ENCODE data around the gene C2.
A peak's percentile ranks its signal among the peaks of the same experiment; 100 is the strongest.
"Not testable (repeated sequence)": the region's sequence is repeated elsewhere in the genome, so short reads cannot be mapped to it uniquely, and the experiment has no call there.

The C2 gene

GRCh38 chr6:31928672-31928939 is 1.1 kb downstream of the C2 start:
- Mint-ChIP-seq H3K4me1 (no peaks in the 10 kb centered on the region), H3K27ac (no peak overlapping the region), H3K4me3 (no peak overlapping the region), H3K27me3 (no peaks in the 10 kb centered on the region), H3K36me3 (ENCODE audit: low read depth) (no peaks in the 10 kb centered on the region), H3K9me3 (no peaks in the 10 kb centered on the region)
- ATAC-seq (no peak), DNase-seq (no peak)

GRCh38 chr6:31930962-31931361 is 3.4 kb downstream of the C2 start:
- Mint-ChIP-seq H3K36me3 (ENCODE audit: low read depth) (no peaks in the 10 kb centered on the region), H3K27me3 (no peaks in the 10 kb centered on the region), H3K4me3 (no peak overlapping the region), H3K4me1 (no peaks in the 10 kb centered on the region), H3K9me3 (no peaks in the 10 kb centered on the region), H3K27ac (no peak overlapping the region)
- no peak for DNase-seq
- no peak for ATAC-seq

- not testable (repeated sequence) for H3K4me3 Mint-ChIP-seq; H3K27me3 Mint-ChIP-seq; DNase-seq; H3K4me1 Mint-ChIP-seq; H3K36me3 Mint-ChIP-seq (ENCODE audit: low read depth); H3K27ac Mint-ChIP-seq; H3K9me3 Mint-ChIP-seq; ATAC-seq
Observed at GRCh38 chr6:31932137-31932536, 4.6 kb downstream of the C2 start.

DNA sequence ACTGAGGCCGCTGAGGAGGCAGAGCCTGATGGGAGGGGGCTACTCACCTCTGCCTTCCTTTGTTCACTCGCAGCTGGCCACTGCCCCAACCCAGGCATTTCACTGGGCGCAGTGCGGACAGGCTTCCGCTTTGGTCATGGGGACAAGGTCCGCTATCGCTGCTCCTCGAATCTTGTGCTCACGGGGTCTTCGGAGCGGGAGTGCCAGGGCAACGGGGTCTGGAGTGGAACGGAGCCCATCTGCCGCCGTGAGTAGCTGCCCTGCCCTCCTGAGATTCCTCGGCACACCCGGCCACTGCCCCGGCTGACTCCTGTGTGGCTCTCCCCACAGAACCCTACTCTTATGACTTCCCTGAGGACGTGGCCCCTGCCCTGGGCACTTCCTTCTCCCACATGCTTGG is 6.0 kb downstream of the C2 start:
- Mint-ChIP-seq H3K9me3 (no peaks in the 10 kb centered on the region), H3K4me1 (no peaks in the 10 kb centered on the region), H3K27me3 (no peaks in the 10 kb centered on the region), H3K27ac (no peak overlapping the region), H3K36me3 (ENCODE audit: low read depth) (no peaks in the 10 kb centered on the region), H3K4me3 (no peak overlapping the region)
- ATAC-seq (no peak), DNase-seq (no peak)

- DNase-seq (no peak), ATAC-seq (no peak)
- Mint-ChIP-seq H3K9me3 (no peaks in the 10 kb centered on the region), H3K27ac (no peak overlapping the region), H3K36me3 (ENCODE audit: low read depth) (no peaks in the 10 kb centered on the region), H3K4me1 (no peaks in the 10 kb centered on the region), H3K4me3 (no peak overlapping the region), H3K27me3 (no peaks in the 10 kb centered on the region)
Observed at GRCh38 chr6:31935021-31935420, 7.5 kb downstream of the C2 start.

DNA sequence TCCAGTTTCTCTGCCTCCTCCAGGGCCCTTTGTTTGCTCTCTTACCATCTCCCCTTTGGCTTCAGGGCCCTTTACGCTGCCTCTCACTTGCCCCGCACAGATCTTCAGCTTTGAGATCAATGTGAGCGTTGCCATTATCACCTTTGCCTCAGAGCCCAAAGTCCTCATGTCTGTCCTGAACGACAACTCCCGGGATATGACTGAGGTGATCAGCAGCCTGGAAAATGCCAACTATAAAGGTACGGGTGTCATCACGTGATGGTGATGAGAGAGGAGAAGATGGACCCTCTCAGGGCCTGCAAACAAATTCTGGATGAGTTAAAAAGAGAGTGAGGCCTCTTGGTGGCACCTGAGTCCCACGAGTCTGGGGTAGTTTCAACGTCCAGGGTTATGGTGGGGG is 8.3 kb downstream of the C2 start:
- Mint-ChIP-seq H3K27ac (no peak overlapping the region), H3K4me3 (no peak overlapping the region), H3K27me3 (no peaks in the 10 kb centered on the region), H3K9me3 (no peaks in the 10 kb centered on the region), H3K36me3 (ENCODE audit: low read depth) (no peaks in the 10 kb centered on the region), H3K4me1 (no peaks in the 10 kb centered on the region)
- no peak for ATAC-seq
- no peak for DNase-seq

DNA sequence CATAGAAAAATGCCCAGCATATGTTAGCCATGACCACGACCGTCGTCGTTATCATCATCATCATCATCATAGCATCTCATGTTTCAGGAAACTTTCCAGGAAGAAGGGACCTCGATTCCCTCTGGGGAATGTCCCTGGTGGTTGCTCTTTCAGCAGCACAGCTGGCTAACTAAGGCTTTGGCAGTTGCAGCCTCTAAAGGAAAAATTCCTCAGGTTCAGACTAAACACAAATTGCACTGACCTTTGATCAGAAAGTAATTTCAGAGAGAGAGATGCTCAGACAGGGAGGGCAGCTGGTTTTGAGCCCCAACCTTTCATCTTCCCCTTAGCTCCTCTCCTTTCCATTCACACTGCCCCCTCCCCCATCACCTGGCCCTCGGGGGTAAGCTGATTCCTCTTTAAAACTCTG is 12.7 kb downstream of the C2 start:
- H3K27me3 Mint-ChIP-seq: peaks cover 11% of the 10 kb centered on the region
- H3K9me3 Mint-ChIP-seq: no peaks in the 10 kb centered on the region
- no peak overlapping the region for H3K4me3 Mint-ChIP-seq

DNA sequence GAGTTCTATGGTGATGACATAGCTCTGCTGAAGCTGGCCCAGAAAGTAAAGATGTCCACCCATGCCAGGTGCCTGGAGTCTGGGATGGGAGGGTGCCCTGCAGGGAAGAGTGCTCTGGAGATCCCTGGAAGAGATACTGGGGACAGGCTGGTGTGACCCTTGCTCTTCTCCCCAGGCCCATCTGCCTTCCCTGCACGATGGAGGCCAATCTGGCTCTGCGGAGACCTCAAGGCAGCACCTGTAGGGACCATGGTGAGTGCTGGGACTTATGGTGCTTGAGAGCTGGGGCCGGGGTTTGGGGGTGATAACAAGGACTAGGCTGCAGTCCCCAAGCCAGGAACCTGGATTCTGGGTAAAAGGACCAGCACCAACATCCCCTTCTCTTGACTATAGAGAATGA is 16.2 kb downstream of the C2 start:
- H3K9me3 Mint-ChIP-seq: no peaks in the 10 kb centered on the region
- H3K4me1 Mint-ChIP-seq: peaks cover 7% of the 10 kb centered on the region
- H3K36me3 Mint-ChIP-seq (ENCODE audit: low read depth): no peaks in the 10 kb centered on the region
- H3K27me3 Mint-ChIP-seq: peaks cover 11% of the 10 kb centered on the region
- no peak overlapping the region for H3K27ac Mint-ChIP-seq
- ATAC-seq (no peak), DNase-seq (no peak)
- no peak overlapping the region for H3K4me3 Mint-ChIP-seq

More for the DNA sequence above, 12.7 kb downstream of the C2 start:
- no peak overlapping the region for H3K27ac Mint-ChIP-seq
- no peaks in the 10 kb centered on the region for H3K36me3 Mint-ChIP-seq (ENCODE audit: low read depth)
- H3K4me1 Mint-ChIP-seq: peaks cover under 1% of the 10 kb centered on the region
- DNase-seq (no peak), ATAC-seq (no peak)

DNA sequence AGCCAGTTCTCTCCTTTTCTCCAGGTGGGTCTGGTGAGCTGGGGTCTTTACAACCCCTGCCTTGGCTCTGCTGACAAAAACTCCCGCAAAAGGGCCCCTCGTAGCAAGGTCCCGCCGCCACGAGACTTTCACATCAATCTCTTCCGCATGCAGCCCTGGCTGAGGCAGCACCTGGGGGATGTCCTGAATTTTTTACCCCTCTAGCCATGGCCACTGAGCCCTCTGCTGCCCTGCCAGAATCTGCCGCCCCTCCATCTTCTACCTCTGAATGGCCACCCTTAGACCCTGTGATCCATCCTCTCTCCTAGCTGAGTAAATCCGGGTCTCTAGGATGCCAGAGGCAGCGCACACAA is 17.6 kb downstream of the C2 start:
- Mint-ChIP-seq H3K4me3 (no peak overlapping the region), H3K36me3 (ENCODE audit: low read depth) (no peaks in the 10 kb centered on the region), H3K4me1 (peaks cover 7% of the 10 kb centered on the region), H3K9me3 (no peaks in the 10 kb centered on the region), H3K27ac (no peak overlapping the region), H3K27me3 (peaks cover 11% of the 10 kb centered on the region)
- ATAC-seq: no peak
- DNase-seq: no peak

DNA sequence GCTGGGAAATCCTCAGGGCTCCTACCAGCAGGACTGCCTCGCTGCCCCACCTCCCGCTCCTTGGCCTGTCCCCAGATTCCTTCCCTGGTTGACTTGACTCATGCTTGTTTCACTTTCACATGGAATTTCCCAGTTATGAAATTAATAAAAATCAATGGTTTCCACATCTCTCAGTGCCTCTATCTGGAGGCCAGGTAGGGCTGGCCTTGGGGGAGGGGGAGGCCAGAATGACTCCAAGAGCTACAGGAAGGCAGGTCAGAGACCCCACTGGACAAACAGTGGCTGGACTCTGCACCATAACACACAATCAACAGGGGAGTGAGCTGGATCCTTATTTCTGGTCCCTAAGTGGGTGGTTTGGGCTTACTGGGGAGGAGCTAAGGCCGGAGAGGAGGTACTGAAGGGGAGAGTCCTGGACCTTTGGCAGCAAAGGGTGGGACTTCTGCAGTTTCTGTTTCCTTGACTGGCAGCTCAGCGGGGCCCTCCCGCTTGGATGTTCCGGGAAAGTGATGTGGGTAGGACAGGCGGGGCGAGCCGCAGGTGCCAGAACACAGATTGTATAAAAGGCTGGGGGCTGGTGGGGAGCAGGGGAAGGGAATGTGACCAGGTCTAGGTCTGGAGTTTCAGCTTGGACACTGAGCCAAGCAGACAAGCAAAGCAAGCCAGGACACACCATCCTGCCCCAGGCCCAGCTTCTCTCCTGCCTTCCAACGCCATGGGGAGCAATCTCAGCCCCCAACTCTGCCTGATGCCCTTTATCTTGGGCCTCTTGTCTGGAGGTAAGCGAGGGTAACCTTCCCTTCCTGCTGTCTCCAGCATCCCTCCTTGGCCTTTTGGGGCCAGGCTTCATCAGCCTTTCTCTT is 18.2 kb downstream of the C2 start, which contains the start of gene CFB:
TSS of gene CFB (plus strand) at position 589 of the 863 bp plus-strand sequence. CDS start at position 716, 127 bp downstream.
- H3K27ac Mint-ChIP-seq: no peak within 1 kb of the TSS
- ATAC-seq (peak; percentile 25), DNase-seq (no peak)
- no peaks in the 10 kb centered on the region for H3K36me3 Mint-ChIP-seq (ENCODE audit: low read depth)
- peaks cover 11% of the 10 kb centered on the region for H3K27me3 Mint-ChIP-seq
- H3K4me1 Mint-ChIP-seq: peaks cover 7% of the 10 kb centered on the region
- no peak within 1 kb of the TSS for H3K4me3 Mint-ChIP-seq
- no peaks in the 10 kb centered on the region for H3K9me3 Mint-ChIP-seq

DNA sequence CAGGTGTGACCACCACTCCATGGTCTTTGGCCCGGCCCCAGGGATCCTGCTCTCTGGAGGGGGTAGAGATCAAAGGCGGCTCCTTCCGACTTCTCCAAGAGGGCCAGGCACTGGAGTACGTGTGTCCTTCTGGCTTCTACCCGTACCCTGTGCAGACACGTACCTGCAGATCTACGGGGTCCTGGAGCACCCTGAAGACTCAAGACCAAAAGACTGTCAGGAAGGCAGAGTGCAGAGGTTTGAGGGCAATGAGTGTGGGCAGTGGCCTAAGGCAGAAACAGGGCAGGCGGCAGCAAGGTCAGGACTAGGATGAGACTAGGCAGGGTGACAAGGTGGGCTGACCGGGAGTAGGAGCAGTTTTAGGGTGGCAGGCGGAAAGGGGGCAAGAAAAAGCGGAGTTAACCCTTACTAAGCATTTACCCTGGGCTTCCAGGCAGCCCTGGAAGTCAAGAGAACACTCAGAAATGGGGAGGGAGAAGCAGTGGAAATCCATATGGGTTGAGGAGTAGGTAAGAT is 18.9 kb downstream of the C2 start:
- DNase-seq (no peak), ATAC-seq (no peak)
- Mint-ChIP-seq H3K4me3 (no peak overlapping the region), H3K27me3 (peaks cover 8% of the 10 kb centered on the region), H3K27ac (no peak overlapping the region), H3K36me3 (ENCODE audit: low read depth) (peaks cover 3% of the 10 kb centered on the region), H3K4me1 (peaks cover 7% of the 10 kb centered on the region), H3K9me3 (no peaks in the 10 kb centered on the region)

- Mint-ChIP-seq H3K4me1 (peaks cover 7% of the 10 kb centered on the region), H3K27me3 (peaks cover 8% of the 10 kb centered on the region), H3K36me3 (ENCODE audit: low read depth) (peaks cover 3% of the 10 kb centered on the region), H3K27ac (no peak overlapping the region), H3K9me3 (no peaks in the 10 kb centered on the region), H3K4me3 (no peak overlapping the region)
- DNase-seq: no peak
- no peak for ATAC-seq
Observed at GRCh38 chr6:31947070-31947675, 19.7 kb downstream of the C2 start.

DNA sequence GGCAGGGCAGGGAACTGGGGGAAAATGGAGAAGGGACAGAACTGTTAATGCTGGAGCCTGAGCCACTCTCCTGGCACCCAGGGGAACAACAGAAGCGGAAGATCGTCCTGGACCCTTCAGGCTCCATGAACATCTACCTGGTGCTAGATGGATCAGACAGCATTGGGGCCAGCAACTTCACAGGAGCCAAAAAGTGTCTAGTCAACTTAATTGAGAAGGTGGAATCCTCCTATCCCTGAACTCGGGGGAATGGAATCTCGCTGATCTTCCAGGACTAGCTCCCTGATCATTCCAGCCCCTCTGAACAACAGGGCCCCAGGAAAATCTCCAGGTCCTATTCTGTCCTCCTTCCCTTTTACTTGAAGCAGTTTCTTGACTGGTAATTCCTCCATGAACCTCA is 20.3 kb downstream of the C2 start:
- ATAC-seq: no peak
- Mint-ChIP-seq H3K4me1 (peaks cover 7% of the 10 kb centered on the region), H3K4me3 (no peak overlapping the region), H3K9me3 (no peaks in the 10 kb centered on the region), H3K27me3 (peaks cover 3% of the 10 kb centered on the region), H3K27ac (no peak overlapping the region), H3K36me3 (ENCODE audit: low read depth) (peaks cover 3% of the 10 kb centered on the region)
- no peak for DNase-seq

DNA sequence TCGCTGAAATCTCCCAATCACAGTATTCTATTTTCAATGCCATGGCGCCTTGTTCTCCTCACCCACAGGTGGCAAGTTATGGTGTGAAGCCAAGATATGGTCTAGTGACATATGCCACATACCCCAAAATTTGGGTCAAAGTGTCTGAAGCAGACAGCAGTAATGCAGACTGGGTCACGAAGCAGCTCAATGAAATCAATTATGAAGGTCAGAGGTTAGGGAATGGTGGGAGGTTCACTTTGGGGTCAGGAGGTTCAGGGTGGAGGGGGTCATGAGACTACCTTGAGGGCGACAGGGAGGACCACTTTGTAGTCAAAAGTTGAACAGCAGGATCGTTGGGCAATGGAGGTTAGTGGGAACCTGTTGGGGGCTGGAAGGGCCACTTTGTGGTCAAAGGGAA is 20.8 kb downstream of the C2 start:
- peaks cover 5% of the 10 kb centered on the region for H3K36me3 Mint-ChIP-seq (ENCODE audit: low read depth)
- H3K9me3 Mint-ChIP-seq: no peaks in the 10 kb centered on the region
- ATAC-seq (no peak), DNase-seq (no peak)
- no peak overlapping the region for H3K4me3 Mint-ChIP-seq
- H3K27ac Mint-ChIP-seq: no peak overlapping the region
- peaks cover 7% of the 10 kb centered on the region for H3K4me1 Mint-ChIP-seq
- peaks cover 2% of the 10 kb centered on the region for H3K27me3 Mint-ChIP-seq

DNA sequence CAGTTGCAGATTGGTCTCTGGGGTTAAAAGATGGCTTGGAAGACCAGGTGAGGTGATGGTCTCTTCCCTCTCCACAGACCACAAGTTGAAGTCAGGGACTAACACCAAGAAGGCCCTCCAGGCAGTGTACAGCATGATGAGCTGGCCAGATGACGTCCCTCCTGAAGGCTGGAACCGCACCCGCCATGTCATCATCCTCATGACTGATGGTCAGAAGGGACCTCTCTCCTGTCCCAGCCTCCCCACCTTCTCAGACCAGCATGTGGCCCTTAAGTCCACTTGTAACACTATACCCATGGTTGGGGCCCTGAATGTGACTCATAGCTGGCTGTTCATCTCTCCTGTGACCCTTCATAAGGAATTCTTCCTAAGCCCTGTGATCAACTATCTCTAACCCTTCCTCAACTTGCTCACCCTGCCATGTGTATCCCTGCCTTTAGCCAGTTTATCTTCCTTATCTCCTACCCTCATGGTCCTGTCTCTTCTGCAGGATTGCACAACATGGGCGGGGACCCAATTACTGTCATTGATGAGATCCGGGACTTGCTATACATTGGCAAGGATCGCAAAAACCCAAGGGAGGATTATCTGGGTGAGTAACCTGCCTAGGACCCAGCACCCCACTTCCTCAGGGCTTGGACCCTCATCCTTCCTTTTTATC is 21.4 kb downstream of the C2 start:
- H3K4me3 Mint-ChIP-seq: no peak overlapping the region
- H3K27ac Mint-ChIP-seq: no peak overlapping the region
- ATAC-seq (no peak), DNase-seq (no peak)
- H3K36me3 Mint-ChIP-seq (ENCODE audit: low read depth): peaks cover 11% of the 10 kb centered on the region
- peaks cover 7% of the 10 kb centered on the region for H3K4me1 Mint-ChIP-seq
- H3K9me3 Mint-ChIP-seq: no peaks in the 10 kb centered on the region
- H3K27me3 Mint-ChIP-seq: peaks cover 2% of the 10 kb centered on the region
